HG02798 (cell line): ENCODE results near the gene SNX30.

ENCODE experiments used
- ATAC-seq: cut with Tn5 transposase; IDR thresholded peaks from one replicate; pipeline ENCODE4 v1.9.1; 2021; ENCODE audit warnings: mild to moderate bottlenecking; ENCODE audit not compliant: unreplicated experiment, poor library complexity

The SNX30 gene

GRCh38 chr9:112815868-112816267, 65.3 kb downstream of the SNX30 start:
- ATAC-seq: no peak

DNA sequence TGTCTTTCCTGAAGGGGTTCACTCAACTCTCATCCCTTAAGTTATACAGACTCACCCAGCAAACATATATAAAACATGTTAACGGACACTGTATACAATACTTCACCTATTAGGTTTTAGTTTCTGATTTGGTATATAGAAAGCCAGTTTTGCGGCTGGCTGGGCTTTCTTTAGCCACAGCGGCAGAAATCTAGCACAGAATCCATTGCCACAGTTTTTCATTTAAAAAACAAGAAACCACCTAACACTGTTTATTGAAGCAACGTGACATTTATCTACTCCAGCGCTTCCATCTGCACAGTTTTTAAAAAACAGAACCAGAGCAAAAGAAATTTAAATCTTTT, 67.3 kb downstream of the SNX30 start:
- ATAC-seq: peak; percentile 36

DNA sequence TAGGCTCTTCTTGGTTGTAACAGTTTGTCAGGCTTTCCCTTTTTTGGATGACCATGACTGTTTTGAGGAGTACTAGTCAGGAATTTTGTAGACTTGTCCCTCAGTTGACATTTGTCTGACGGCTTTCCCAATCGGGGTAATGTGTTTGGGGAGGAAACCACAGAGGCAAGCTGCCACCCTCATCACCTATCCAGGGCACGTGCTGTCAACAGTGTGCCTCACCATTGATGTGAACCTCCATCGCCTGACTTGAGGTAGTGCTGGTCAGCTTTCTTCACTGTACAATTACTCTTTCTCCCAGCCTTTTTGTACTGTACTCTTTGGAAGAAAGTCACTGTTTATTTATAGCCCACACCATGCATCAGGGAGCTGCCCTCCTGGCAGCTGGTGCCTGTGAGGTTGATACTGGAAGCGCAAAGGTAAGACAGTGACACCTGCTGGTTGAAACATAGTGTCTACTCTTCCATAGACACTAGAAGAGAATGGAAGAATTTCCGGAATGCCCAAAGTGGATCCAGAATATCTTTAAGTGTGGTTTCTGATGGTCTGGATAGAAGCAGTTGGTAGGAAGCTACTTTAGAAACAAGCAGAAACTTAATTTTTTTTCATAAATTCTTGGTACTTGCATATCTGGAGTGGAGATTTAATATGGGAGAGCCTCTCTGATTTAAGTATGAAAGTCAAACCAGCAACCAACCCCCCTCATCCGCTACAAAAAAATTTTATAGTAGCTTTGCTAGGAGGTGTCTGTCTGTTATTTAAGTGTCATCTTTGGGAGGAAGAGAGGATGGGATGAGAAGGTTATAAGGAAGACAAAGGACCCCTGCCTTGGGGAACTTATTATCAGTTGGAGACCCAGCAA, 69.3 kb downstream of the SNX30 start:
- peak; percentile 81 for ATAC-seq

GRCh38 chr9:112820881-112821280, 70.3 kb downstream of the SNX30 start:
- no peak for ATAC-seq

DNA sequence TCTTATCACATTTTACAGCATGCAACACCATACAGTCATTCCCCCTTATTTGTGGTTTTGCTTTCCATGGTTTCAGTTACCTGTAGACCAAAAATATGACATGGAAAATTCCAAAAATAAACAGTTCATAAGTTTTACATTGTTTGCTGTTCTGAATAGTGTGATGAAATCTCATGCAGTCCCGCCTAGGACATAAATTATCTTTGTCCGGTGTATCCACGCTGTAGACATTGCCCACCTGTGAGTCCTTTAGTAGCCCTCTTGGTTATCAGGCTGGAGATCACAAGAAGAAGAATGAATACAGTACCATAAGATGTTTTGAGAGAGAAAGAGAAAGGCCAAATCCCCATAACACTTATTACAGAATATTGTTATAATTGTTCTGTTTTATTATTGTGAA, 72.1 kb downstream of the SNX30 start:
- ATAC-seq: no peak

DNA sequence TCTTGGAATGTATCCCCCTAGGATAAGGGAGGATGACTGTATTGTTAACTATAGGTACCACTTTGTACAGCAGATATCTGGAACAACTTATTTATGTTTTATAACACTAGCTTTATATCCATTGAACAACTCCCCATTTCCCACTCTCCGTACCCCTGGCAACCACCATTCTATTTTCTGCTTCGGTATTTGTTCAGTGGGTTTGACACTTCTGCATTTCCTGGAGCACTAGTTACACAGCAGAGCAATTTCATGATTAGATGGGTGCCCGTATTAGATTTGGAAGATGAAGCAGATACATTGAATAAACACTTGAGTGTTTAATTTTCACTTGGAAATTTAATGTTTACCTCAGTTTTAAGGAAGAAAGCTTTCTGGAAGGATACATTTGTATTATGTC, 72.7 kb downstream of the SNX30 start:
- ATAC-seq: no peak

- ATAC-seq: no peak
These were observed 80.8 kb downstream of the SNX30 start for GRCh38 chr9:112831281-112831851.

- ATAC-seq: no peak
These were observed 81.4 kb downstream of the SNX30 start for GRCh38 chr9:112831969-112832368.

GRCh38 chr9:112833081-112833480, 82.5 kb downstream of the SNX30 start:
- no peak for ATAC-seq

- ATAC-seq: no peak
These were observed 85.8 kb downstream of the SNX30 start for GRCh38 chr9:112836394-112836793.

- ATAC-seq: no peak
These were observed 87.8 kb downstream of the SNX30 start for GRCh38 chr9:112838342-112838741.

DNA sequence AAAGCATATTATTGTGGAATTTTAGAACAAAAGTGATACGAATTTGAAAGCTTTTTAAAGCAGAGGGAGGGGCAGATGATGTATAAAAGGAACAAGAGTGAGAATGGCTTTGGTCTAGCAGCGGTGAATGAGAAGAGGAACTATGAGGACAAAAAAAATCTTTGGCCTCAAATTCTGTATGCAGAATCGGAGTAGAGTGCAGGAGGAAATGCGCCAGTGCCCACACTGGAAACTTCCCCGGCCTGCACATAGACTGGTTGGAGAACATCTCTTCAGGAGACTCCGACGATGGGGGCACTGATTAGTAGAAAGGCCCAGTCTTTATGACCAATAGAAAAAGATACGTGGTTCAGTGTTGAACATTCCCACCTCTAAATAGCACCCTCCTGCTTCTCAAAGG, 88.8 kb downstream of the SNX30 start:
- ATAC-seq: no peak

DNA sequence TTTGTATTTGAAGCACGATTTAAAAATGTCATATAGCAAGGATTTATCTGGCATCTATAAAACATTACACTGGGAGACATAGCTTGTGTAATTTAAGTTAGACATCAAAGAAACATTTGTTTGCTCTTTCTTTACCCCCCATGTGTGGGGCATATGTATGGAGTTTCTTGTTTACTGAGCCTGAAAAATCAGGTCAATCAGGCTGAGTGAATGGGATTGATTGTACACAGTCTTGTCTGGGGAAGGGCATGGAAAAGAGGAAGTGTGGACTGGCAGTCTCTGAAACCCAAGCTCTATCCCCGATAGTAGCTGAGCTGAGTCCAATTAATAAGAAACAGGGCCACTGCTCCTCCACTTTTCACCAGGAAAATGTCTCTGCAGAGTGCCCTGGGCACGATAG, 90.7 kb downstream of the SNX30 start:
- no peak for ATAC-seq

DNA sequence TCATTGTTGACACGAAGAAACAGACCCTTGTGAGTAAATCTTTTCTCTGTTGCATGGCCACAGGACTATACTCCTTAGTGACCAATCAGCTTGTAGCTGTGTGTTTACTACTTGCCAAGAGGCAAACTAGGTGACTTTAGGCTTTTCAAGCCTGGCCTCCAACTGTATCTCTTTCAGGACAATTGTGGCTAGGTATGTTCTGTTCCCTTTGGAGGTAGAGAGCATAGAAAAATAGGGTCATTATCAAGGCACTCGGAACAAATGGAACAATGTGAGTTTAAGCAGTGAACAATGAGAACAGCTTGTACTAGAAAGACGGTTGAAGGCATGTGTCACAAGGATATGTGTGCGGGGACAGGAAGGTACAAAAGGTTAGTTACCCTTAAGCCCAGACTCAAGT, 92.0 kb downstream of the SNX30 start:
- ATAC-seq: no peak

GRCh38 chr9:112844771-112845542, 94.4 kb downstream of the SNX30 start:
- peak; percentile 70 for ATAC-seq

DNA sequence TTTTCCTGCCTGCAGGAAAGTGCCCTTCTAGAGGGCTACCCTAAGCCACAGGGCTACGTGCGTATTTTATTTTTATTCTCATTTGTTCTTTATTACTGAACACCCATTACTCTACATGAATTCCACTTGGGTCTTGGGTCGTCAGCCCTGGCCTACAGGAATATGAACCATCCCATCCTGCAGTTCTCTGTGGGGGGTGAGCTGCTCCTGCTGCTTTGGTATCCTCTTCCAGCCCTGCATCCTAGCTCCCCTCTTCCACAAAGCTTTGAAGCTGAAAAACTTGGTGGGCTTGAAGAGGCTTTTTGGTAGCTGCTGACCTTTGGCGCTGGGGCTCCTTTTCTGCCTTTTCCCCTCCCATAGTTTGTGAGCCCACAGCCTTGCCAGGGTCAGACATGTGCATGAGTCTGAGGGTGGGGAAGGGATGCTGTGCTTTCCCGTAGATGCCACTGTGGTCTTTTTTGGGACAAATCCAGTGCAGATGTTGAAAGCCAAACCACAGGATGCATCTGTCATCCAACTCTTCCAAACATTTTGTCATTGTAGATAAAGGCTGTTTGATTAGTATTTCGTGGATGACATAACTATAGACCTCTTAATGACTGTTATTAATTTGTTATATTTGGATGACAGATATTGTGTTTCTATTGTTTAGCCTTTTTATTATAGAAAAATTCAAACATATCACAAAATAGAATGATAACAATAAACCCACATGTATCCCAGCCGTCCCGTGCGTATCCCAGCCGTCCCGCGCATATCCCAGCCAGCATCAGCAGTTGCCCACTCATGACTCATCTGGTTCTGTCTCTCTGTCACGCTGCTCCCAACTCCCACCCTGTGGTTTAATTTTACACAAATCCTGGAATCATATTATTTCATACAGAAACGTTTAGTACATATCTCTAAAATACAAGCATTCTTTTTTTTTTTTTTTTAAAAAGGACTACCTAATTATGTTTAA, 96.2 kb downstream of the SNX30 start:
- no peak for ATAC-seq

DNA sequence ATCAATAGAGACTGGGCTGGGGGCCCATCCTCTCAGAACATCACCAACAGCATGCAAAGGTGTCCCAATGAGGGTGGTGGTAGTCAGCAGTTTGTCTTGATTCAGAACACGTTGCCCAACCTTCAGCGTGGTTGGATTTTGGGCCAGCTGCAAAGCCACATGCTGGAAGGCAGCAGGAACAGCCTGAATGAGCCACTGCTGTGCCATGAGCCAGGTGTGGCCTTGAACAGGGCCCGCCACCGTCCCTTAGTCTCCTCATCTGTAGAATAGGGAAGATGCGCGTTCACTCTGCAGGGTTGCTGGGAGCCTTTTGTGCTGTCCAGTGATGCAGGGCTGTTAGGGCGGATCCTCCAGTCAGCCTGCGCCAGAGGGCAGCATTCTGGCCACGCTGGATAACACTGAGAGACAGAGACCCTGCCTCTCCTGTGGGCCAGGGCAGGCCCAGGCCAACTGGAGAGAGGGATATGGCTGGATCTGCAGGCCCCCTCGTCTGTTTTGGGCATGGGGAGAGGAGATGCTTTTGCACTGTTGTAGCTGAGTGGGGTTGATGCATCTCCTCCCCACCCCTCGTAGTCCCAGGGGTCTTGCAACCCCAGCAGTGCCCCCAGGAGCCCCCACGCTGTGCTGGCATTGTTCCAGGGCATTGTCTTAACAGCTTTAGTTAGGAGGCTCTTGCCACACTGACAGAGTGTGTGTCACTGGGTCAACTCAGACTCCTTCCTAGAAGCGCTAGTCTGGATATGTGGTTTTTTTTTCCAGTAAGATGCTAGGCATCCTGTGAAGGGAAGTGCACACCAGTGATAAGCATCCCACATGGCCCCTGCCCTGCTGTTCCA, 98.0 kb downstream of the SNX30 start:
- no peak for ATAC-seq

DNA sequence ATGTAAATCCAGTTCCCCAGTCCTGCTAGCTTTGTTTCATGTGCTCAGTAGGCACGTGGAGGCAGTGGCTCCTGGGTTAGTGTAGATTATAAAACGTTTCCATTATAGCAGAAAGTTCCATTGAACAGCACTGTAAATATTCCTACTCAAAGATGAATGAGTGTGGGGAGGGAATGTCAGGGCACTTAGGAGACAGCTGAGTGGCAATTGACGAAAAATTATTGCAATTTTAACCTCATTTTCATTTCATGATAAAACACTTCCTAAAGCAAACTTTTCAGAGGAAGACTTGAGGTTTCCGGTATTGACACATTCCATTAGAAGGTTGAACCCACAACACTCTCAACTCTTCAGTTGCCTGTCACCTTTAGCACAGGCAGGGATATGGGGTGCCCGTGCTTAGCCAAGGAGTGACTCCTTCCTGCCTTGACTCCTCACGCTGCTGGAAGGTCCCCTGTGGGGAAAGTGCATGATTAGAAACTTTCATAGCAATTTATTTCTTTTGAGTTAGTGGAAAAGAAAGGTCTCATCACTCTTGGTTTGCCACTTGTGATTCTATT, 98.9 kb downstream of the SNX30 start:
- no peak for ATAC-seq

- no peak for ATAC-seq
These were observed 100.3 kb downstream of the SNX30 start for GRCh38 chr9:112850840-112851239.
